OCI-LY7 (cell line): ENCODE data around the gene NTN3. TPM values are rescaled to one million over a fixed set of nuclear protein-coding genes. Genes with fewer than 3 reads are reported as not detected.

ENCODE experiments used
- BruUV-seq: library from RNA; stranded (reverse); fragments of 400-500 nt; replicated peaks from 2 replicates; lab custom pipeline; 2021; lab: Mats Ljungman, UMichigan
- CTCF ChIA-PET: fragments of 300-600 bp; sonication (Branson Sonifier 250); formaldehyde crosslinking; loops from one replicate; lab custom pipeline; 2022; ENCODE audit warnings: antibody characterized with exemption; ENCODE audit not compliant: unreplicated experiment; lab: Charles Lee
- POLR2A ChIA-PET: fragments of 300-600 bp; sonication (Branson Sonifier 250); formaldehyde crosslinking; loops from one replicate; lab custom pipeline; 2022; ENCODE audit warnings: antibody characterized with exemption; lab: Charles Lee
- DNase-seq: peaks from one replicate; pipeline ENCODE4 v3.0.0-alpha.2; 2015; ENCODE audit warnings: low spot score
- H2AFZ ChIP-seq: fragments of 200-600 bp; sonication (generic), shearing (Covaris generic); 2 replicates; pipeline ENCODE4 v1.6.1; 2014; ENCODE audit warnings: mild to moderate bottlenecking, antibody characterized with exemption, low read length, moderate library complexity
- H3K27ac ChIP-seq: fragments of 200-600 bp; sonication (generic); 2 replicates; pipeline ENCODE4 v1.5.1; 2014; ENCODE audit warnings: mixed run types, low read depth, mild to moderate bottlenecking, moderate library complexity, low read length, inconsistent platforms; ENCODE audit not compliant: poor library complexity, severe bottlenecking
- H3K36me3 ChIP-seq: fragments of 200-600 bp; sonication (generic); 2 replicates; pipeline ENCODE4 v1.6.1; 2014; ENCODE audit warnings: mild to moderate bottlenecking, antibody characterized with exemption, low read length, moderate library complexity, mixed read lengths; ENCODE audit not compliant: insufficient read depth
- H3K4me1 ChIP-seq: fragments of 200-600 bp; sonication (generic); 2 replicates; pipeline ENCODE4 v1.5.1; 2014; ENCODE audit warnings: mild to moderate bottlenecking, low read length; ENCODE audit not compliant: insufficient read depth, poor library complexity, severe bottlenecking
- H3K4me2 ChIP-seq: fragments of 200-600 bp; sonication (generic); 2 replicates; pipeline ENCODE4 v1.6.1; 2014; ENCODE audit warnings: mild to moderate bottlenecking, low read length
- H3K4me3 ChIP-seq: fragments of 200-600 bp; sonication (generic); 2 replicates; pipeline ENCODE4 v1.5.1; 2014; ENCODE audit warnings: mild to moderate bottlenecking, low read depth, low read length; ENCODE audit not compliant: poor library complexity, severe bottlenecking
- H3K79me2 ChIP-seq: fragments of 200-600 bp; sonication (generic); 2 replicates; pipeline ENCODE4 v1.6.1; 2016; ENCODE audit warnings: low read depth, mild to moderate bottlenecking, low read length, moderate library complexity, mixed read lengths; ENCODE audit not compliant: insufficient read depth
- H3K9me2 ChIP-seq: fragments of 200-600 bp; sonication (generic); 2 replicates; pipeline ENCODE4 v1.6.1; 2016; ENCODE audit warnings: mild to moderate bottlenecking, low read length, mixed read lengths; ENCODE audit not compliant: insufficient read depth
- H3K9me3 ChIP-seq: fragments of 200-600 bp; sonication (generic); 2 replicates; pipeline ENCODE4 v1.6.1; 2014; ENCODE audit warnings: mild to moderate bottlenecking, mixed run types, low read length, mixed read lengths
- H4K20me1 ChIP-seq: fragments of 200-600 bp; sonication (generic); 2 replicates; pipeline ENCODE4 v1.6.1; 2014; ENCODE audit warnings: mild to moderate bottlenecking, antibody characterized with exemption, low read length, moderate library complexity, mixed read lengths; ENCODE audit not compliant: insufficient read depth
- EZH2phosphoT487 ChIP-seq: fragments of 200-600 bp; sonication (generic); IDR thresholded peaks from 2 replicates; pipeline ENCODE4 v1.6.1; 2018; ENCODE audit warnings: low read depth, borderline replicate concordance, mild to moderate bottlenecking, mixed run types, antibody characterized with exemption, low read length, moderate library complexity, mixed read lengths
- intact Hi-C: fragments of 100-400 bp; cut with micrococcal nuclease; formaldehyde crosslinking; loops from one replicate; pipeline ENCODE4 v1.10.0; 2022; ENCODE audit not compliant: unreplicated experiment
- total RNA-seq, 2 experiments: library from RNA; depleted of rRNA in 1 of 2; stranded (reverse); fragments of >200 nt in 1 of 2; shearing (Covaris generic) in 1 of 2; gene quantifications; 2 replicates each; pipeline ENCODE4 v1.2.3, GENCODE V29; 2014 to 2022
- TF ChIP-seq, protein P1 (sequence below): fragments of 200-600 bp; sonication (generic); conservative IDR thresholded peaks from 2 replicates; pipeline ENCODE4 v1.5.1; 2014; ENCODE audit warnings: mild to moderate bottlenecking, antibody characterized with exemption, low read length, moderate library complexity, mixed read lengths

The NTN3 gene
- total RNA-seq, 2 experiments from 2014 or later: 1.7 to 2.3 TPM

- peaks cover 6% of the 10 kb centered on the region; the same call in 1 of the 2 replicates for H3K36me3 ChIP-seq
- CTCF ChIA-PET: no interaction called here
- no TSS peak for BruUV-seq
- peaks cover 46% of the 10 kb centered on the region for H3K79me2 ChIP-seq
- peaks cover 47% of the 10 kb centered on the region for H3K4me1 ChIP-seq
- intact Hi-C loops: loop anchor here (2.0 to 5.0 kb wide), 2 partner anchors 19 to 171 kb away; partner anchors contain the start of gene ABCA3
- no peaks in the 10 kb centered on the region for H3K9me3 ChIP-seq
- TF ChIP-seq, protein P1, sequence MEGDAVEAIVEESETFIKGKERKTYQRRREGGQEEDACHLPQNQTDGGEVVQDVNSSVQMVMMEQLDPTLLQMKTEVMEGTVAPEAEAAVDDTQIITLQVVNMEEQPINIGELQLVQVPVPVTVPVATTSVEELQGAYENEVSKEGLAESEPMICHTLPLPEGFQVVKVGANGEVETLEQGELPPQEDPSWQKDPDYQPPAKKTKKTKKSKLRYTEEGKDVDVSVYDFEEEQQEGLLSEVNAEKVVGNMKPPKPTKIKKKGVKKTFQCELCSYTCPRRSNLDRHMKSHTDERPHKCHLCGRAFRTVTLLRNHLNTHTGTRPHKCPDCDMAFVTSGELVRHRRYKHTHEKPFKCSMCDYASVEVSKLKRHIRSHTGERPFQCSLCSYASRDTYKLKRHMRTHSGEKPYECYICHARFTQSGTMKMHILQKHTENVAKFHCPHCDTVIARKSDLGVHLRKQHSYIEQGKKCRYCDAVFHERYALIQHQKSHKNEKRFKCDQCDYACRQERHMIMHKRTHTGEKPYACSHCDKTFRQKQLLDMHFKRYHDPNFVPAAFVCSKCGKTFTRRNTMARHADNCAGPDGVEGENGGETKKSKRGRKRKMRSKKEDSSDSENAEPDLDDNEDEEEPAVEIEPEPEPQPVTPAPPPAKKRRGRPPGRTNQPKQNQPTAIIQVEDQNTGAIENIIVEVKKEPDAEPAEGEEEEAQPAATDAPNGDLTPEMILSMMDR: no peak
- no peak for TF ChIP-seq EZH2phosphoT487
- H3K9me2 ChIP-seq: no peaks in the 10 kb centered on the region
- peak within 1 kb of the TSS; percentile 99 for H3K4me3 ChIP-seq
- peak within 1 kb of the TSS; percentile 40; the same call in 1 of the 2 replicates for H2AFZ ChIP-seq
- H4K20me1 ChIP-seq: peaks cover 9% of the 10 kb centered on the region
- DNase-seq: peak; percentile 95
- POLR2A ChIA-PET: interaction anchor here (0.6 to 0.7 kb wide), 2 partner anchors 19 to 705 kb away, joined by 3 to 4 read pairs; no protein-coding TSS in a partner anchor
- peak within 1 kb of the TSS; percentile 80 for H3K27ac ChIP-seq
- peak within 1 kb of the TSS; percentile 92 for H3K4me2 ChIP-seq
Measured at GRCh38 chr16:2513405-2514332, 42.6 kb downstream of the NTN3 start, which contains the start of gene ATP6V0C. TSS of gene ATP6V0C (plus strand) at chr16:2513952. CDS start at chr16:2514104, 152 bp downstream.

DNA sequence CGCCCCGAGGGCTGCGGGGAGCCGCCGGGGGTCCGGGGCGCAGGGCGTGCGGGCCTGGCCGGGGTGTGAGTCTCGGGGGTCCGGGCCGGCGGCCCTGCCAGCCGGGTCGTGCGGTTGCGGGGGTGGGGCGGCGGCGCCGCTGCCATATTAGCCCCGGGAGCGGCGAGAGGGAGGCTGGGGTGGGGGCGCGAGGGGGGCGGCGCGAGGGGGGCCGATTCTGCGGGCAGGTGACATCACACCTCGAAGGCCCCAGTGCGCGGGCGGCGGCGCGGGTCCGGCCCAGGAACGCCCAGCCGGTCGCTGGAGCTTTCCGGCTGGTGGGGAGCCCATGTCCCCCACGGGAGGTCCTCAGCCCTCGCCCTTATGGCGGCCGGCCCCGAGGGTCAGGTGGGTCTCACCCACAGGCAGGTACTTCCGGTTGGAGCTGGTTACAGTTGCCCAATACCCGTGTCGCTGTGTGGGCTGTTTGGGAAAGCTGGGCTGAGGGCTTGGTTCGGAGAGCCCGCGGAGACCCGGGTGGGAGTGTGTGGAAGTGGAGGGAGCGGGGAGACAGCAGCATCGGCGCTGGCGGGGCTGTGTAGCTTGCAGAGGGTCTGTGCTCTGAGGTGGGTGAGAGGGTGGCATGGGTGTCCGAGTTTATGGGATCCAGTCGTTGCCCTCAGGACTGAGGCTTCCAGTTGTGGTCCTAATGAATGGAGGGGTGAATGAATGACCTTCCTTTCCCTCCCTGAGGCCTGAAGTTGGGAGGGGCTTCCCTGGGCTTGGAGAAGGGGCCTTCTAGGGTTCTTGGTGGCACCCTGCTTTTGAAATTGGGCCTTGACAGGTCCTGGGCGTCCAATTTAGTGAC, 43.5 kb downstream of the NTN3 start:
- peak overlapping the region; percentile 80 for H3K27ac ChIP-seq
- H3K4me1 ChIP-seq: peaks cover 46% of the 10 kb centered on the region
- DNase-seq: peak; percentile 38
- H3K9me3 ChIP-seq: no peaks in the 10 kb centered on the region
- peaks cover 9% of the 10 kb centered on the region for H4K20me1 ChIP-seq
- TF ChIP-seq, protein P1: no peak
- no peak for TF ChIP-seq EZH2phosphoT487
- no peak overlapping the region for H2AFZ ChIP-seq
- POLR2A ChIA-PET: interaction anchor here (0.6 kb wide), 2 partner anchors 83 to 704 kb away, joined by 3 to 5 read pairs; no protein-coding TSS in a partner anchor
- peak overlapping the region; percentile 92 for H3K4me2 ChIP-seq
- peaks cover 46% of the 10 kb centered on the region for H3K79me2 ChIP-seq
- no peaks in the 10 kb centered on the region for H3K9me2 ChIP-seq
- CTCF ChIA-PET: no interaction called here
- BruUV-seq: no TSS peak
- H3K36me3 ChIP-seq: peaks cover 10% of the 10 kb centered on the region; the same call in 1 of the 2 replicates
- intact Hi-C loops: loop anchor here (5.0 kb wide), 1 partner anchor 172 kb away; the partner anchor contains the start of gene ABCA3
- H3K4me3 ChIP-seq: peak overlapping the region; percentile 99
